ENCODE data around the gene STAG3. TPM values are rescaled to one million over a fixed set of nuclear protein-coding genes. Genes with fewer than 3 reads are reported as not detected.

The STAG3 gene
- total RNA-seq, 2 donors from 2014 or later: not detected

GRCh38 chr7:100148225-100148558 is 29.5 kb upstream of the STAG3 start:
- TF ChIP-seq CTCF (IDR thresholded peaks at IDR 0.05): no peak
- Histone ChIP-seq H3K36me3 (no peaks in the 10 kb centered on the region), H3K4me3 (peak overlapping the region; percentile 59 to 93), H3K27me3 (no peaks in the 10 kb centered on the region), H3K4me1 (peaks cover 0 to 16% of the 10 kb centered on the region in 2 donors), H3K9me3 (no peaks in the 10 kb centered on the region), H3K27ac (peak overlapping the region; percentile 74 to 81)
- no peak for DNase-seq (ENCODE audit: low spot score)

GRCh38 chr7:100148559-100149328 is 29.0 kb upstream of the STAG3 start, which contains the start of gene LAMTOR4:
Gene LAMTOR4, plus strand, starts transcription at chr7:100148918. Its CDS starts 55 bp downstream, at chr7:100148973.
- peak; percentile 100 for DNase-seq (ENCODE audit: low spot score)
- no peaks in the 10 kb centered on the region for H3K9me3 ChIP-seq
- no peak for TF ChIP-seq CTCF (IDR thresholded peaks at IDR 0.05)
- H3K4me3 ChIP-seq: peak within 1 kb of the TSS; percentile 59 to 93
- H3K27me3 ChIP-seq: no peaks in the 10 kb centered on the region
- peaks cover 3% of the 10 kb centered on the region for H3K36me3 ChIP-seq
- peak within 1 kb of the TSS; percentile 81 to 92 for H3K27ac ChIP-seq
- peaks cover 0 to 16% of the 10 kb centered on the region in 2 donors for H3K4me1 ChIP-seq

- no peak overlapping the region for H3K27ac ChIP-seq
- H3K4me1 ChIP-seq: peaks cover 0 to 24% of the 10 kb centered on the region in 2 donors
- DNase-seq (ENCODE audit: low spot score): no peak
- no peak for TF ChIP-seq CTCF (IDR thresholded peaks at IDR 0.05)
- no peaks in the 10 kb centered on the region for H3K27me3 ChIP-seq
- peaks cover 33% of the 10 kb centered on the region for H3K36me3 ChIP-seq
- H3K4me3 ChIP-seq: no peak overlapping the region
- no peaks in the 10 kb centered on the region for H3K9me3 ChIP-seq
Observed at GRCh38 chr7:100152404-100152803, 25.3 kb upstream of the STAG3 start.

- Histone ChIP-seq H3K36me3 (peaks cover 33% of the 10 kb centered on the region), H3K4me1 (peaks cover 0 to 29% of the 10 kb centered on the region in 2 donors), H3K27ac (no peak overlapping the region), H3K27me3 (no peaks in the 10 kb centered on the region), H3K4me3 (no peak overlapping the region), H3K9me3 (no peaks in the 10 kb centered on the region)
- DNase-seq (ENCODE audit: low spot score): no peak
- TF ChIP-seq CTCF (IDR thresholded peaks at IDR 0.05): no peak
Observed at GRCh38 chr7:100152937-100153666, 24.6 kb upstream of the STAG3 start.

- Histone ChIP-seq H3K4me1 (peaks cover 0 to 30% of the 10 kb centered on the region in 2 donors), H3K27ac (no peak overlapping the region), H3K36me3 (peaks cover 33% of the 10 kb centered on the region), H3K27me3 (no peaks in the 10 kb centered on the region), H3K9me3 (no peaks in the 10 kb centered on the region), H3K4me3 (no peak overlapping the region)
- TF ChIP-seq CTCF (IDR thresholded peaks at IDR 0.05): no peak
- no peak for DNase-seq (ENCODE audit: low spot score)
Observed at GRCh38 chr7:100153708-100154535, 23.8 kb upstream of the STAG3 start.
